Measurements from ENCODE around the gene RMC1. TPM values are rescaled to one million over a fixed set of nuclear protein-coding genes. Genes with fewer than 3 reads are reported as not detected.
"Not testable (repeated sequence)": the region's sequence is repeated elsewhere in the genome, so short reads cannot be mapped to it uniquely, and the experiment has no call there.

Gene RMC1
- total and polyA plus RNA-seq, 4 donors, result 22.5 to 35.4 (median 27.2) TPM

GRCh38 chr18:23577521-23577920 lies 74.2 kb downstream of the RMC1 start:
- not testable (repeated sequence) for H3K9me3 ChIP-seq (ENCODE audit: control insufficient read depth, insufficient read depth, low read length); DNase-seq (ENCODE audit: low read depth in 4 of 6, low spot score in 6 of 6); H3K4me1 ChIP-seq (ENCODE audit: control insufficient read depth, insufficient read depth, low read length); H3K27me3 ChIP-seq (ENCODE audit: control insufficient read depth, insufficient read depth, low read length); H3K36me3 ChIP-seq (ENCODE audit: control insufficient read depth, insufficient read depth, low read length); H3K4me3 ChIP-seq (ENCODE audit: low read depth, low read length); H3K27ac ChIP-seq (ENCODE audit: low read depth, low read length)
- WGBS (ENCODE audit: insufficient coverage), result over 99% methylated on average over 13 of the region's 24 CpGs

- no peaks in the 10 kb centered on the region for H3K27me3 ChIP-seq (ENCODE audit: control insufficient read depth, insufficient read depth, low read length)
- DNase-seq (ENCODE audit: low read depth in 4 of 6, low spot score in 6 of 6), result no peak
- no peak overlapping the region for H3K27ac ChIP-seq (ENCODE audit: low read depth, low read length)
- no peak overlapping the region for H3K4me3 ChIP-seq (ENCODE audit: low read depth, low read length)
- no peaks in the 10 kb centered on the region for H3K9me3 ChIP-seq (ENCODE audit: control insufficient read depth, insufficient read depth, low read length)
- H3K36me3 ChIP-seq (ENCODE audit: control insufficient read depth, insufficient read depth, low read length), result peaks cover 10% of the 10 kb centered on the region
- 93% methylated on average over 4 of the region's 6 CpGs for WGBS (ENCODE audit: insufficient coverage)
- H3K4me1 ChIP-seq (ENCODE audit: control insufficient read depth, insufficient read depth, low read length), result peaks cover 7% of the 10 kb centered on the region
Observed at GRCh38 chr18:23578067-23578701, 74.9 kb downstream of the RMC1 start.

DNA sequence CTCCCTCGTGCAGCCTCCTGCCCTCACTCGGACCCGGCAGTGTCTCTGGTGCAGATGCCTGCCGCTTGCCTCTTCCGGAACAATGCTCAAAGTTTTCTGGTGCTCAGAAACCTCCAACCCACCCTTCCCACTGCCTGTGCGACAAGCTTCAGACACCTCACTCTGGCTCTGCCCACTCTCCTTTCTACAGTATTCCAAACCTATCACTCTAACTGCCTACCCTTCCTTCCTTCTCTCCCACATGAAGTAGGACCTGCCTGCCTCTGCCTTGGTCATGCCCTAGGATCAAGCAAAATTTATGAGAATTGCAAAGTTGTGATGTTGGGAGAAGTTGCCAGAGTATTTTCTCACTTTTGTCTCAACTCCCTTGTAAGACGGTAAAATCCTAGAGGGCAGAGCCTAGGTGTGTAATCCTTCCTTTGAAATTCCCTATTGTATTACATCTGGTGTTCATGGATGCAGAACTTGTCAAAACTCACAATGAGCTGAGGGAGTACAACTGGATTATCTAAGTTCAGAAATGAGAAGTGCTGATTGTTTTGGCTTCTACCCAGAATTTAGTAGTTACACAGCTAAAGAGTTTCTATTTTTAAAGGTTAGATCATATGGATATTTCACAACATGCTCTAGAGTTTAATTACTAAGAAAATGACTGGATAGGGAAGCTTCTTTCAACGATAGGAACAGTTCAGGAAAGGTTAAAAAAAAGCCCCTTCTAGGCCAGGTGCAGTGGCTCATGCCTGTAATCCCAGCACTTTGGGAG lies 75.8 kb downstream of the RMC1 start:
- no peak for DNase-seq (ENCODE audit: low read depth in 4 of 6, low spot score in 6 of 6)
- no peaks in the 10 kb centered on the region for H3K9me3 ChIP-seq (ENCODE audit: control insufficient read depth, insufficient read depth, low read length)
- H3K27ac ChIP-seq (ENCODE audit: low read depth, low read length), result no peak overlapping the region
- H3K4me1 ChIP-seq (ENCODE audit: control insufficient read depth, insufficient read depth, low read length), result peaks cover 10% of the 10 kb centered on the region
- H3K36me3 ChIP-seq (ENCODE audit: control insufficient read depth, insufficient read depth, low read length), result peaks cover 10% of the 10 kb centered on the region
- WGBS (ENCODE audit: insufficient coverage), result 88% methylated on average over 7 of the region's 8 CpGs
- no peaks in the 10 kb centered on the region for H3K27me3 ChIP-seq (ENCODE audit: control insufficient read depth, insufficient read depth, low read length)
- no peak overlapping the region for H3K4me3 ChIP-seq (ENCODE audit: low read depth, low read length)

- 100% methylated on average over 2 of the region's 6 CpGs for WGBS (ENCODE audit: insufficient coverage)
- DNase-seq (ENCODE audit: low read depth in 4 of 6, low spot score in 6 of 6), result no peak
- H3K9me3 ChIP-seq (ENCODE audit: control insufficient read depth, insufficient read depth, low read length), result no peaks in the 10 kb centered on the region
- H3K4me1 ChIP-seq (ENCODE audit: control insufficient read depth, insufficient read depth, low read length), result peaks cover 23% of the 10 kb centered on the region
- H3K36me3 ChIP-seq (ENCODE audit: control insufficient read depth, insufficient read depth, low read length), result peaks cover 10% of the 10 kb centered on the region
- no peaks in the 10 kb centered on the region for H3K27me3 ChIP-seq (ENCODE audit: control insufficient read depth, insufficient read depth, low read length)
- H3K27ac ChIP-seq (ENCODE audit: low read depth, low read length), result no peak overlapping the region
- no peak overlapping the region for H3K4me3 ChIP-seq (ENCODE audit: low read depth, low read length)
Observed at GRCh38 chr18:23580677-23581367, 77.5 kb downstream of the RMC1 start.

Small RNAs within 50 kb of the gene (small RNA-seq; reads per million reads assigned to genes)
- gene AC026634.1 (ENCODE audit: low replicate concordance) (not detected), gene RF00019 (ENCODE audit: low replicate concordance) (not detected)

Other genes with a start within 250 kb of the RMC1 start
- gene RIOK3, start 50.2 kb upstream of the RMC1 start, total RNA-seq, result 100 to 1,000 TPM in 1 of 2 donors, 10 to 100 TPM in 1; 53.7 to 105 TPM
- gene RIOK3, start 50.2 kb upstream of the RMC1 start, polyA plus RNA-seq (ENCODE audit: insufficient read length in 2 of 2), result 10 to 100 TPM; 69.3 to 71.7 TPM
- gene NPC1, start 83.0 kb downstream of the RMC1 start, total RNA-seq, result 10 to 100 TPM; 29.0 to 63.4 TPM
- 10 to 100 TPM; 37.8 to 39.8 TPM for gene NPC1, start 83.0 kb downstream of the RMC1 start, polyA plus RNA-seq (ENCODE audit: insufficient read length in 2 of 2)
- 10 to 100 TPM in 1 of 2 donors, 1 to 10 TPM in 1; 8.7 to 28.2 TPM for gene ANKRD29, start 159.4 kb downstream of the RMC1 start, total RNA-seq
- gene ANKRD29, start 159.4 kb downstream of the RMC1 start, polyA plus RNA-seq (ENCODE audit: insufficient read length in 2 of 2), result 10 to 100 TPM; 27.9 to 29.6 TPM
- gene LAMA3, start 185.9 kb downstream of the RMC1 start, total RNA-seq, result 10 to 100 TPM in 1 of 2 donors, 1 to 10 TPM in 1; 8.5 to 10.4 TPM
- 1 to 10 TPM; 5.8 to 7.7 TPM for gene LAMA3, start 185.9 kb downstream of the RMC1 start, polyA plus RNA-seq (ENCODE audit: insufficient read length in 2 of 2)